Measurements from ENCODE around the gene NFKBIE.
"Not testable (repeated sequence)": the region's sequence is repeated elsewhere in the genome, so short reads cannot be mapped to it uniquely, and the experiment has no call there.

NFKBIE gene, protein sequence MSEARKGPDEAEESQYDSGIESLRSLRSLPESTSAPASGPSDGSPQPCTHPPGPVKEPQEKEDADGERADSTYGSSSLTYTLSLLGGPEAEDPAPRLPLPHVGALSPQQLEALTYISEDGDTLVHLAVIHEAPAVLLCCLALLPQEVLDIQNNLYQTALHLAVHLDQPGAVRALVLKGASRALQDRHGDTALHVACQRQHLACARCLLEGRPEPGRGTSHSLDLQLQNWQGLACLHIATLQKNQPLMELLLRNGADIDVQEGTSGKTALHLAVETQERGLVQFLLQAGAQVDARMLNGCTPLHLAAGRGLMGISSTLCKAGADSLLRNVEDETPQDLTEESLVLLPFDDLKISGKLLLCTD

GRCh38 chr6:44265007-44265721, at the start of gene NFKBIE:
Gene NFKBIE, minus strand, starts transcription at chr6:44265551. Its CDS starts 205 bp downstream, at chr6:44265346.
- peak; percentile 97 for DNase-seq

GRCh38 chr6:44314657-44315056, 49.3 kb upstream of the NFKBIE start:
- DNase-seq: not testable (repeated sequence)

DNA sequence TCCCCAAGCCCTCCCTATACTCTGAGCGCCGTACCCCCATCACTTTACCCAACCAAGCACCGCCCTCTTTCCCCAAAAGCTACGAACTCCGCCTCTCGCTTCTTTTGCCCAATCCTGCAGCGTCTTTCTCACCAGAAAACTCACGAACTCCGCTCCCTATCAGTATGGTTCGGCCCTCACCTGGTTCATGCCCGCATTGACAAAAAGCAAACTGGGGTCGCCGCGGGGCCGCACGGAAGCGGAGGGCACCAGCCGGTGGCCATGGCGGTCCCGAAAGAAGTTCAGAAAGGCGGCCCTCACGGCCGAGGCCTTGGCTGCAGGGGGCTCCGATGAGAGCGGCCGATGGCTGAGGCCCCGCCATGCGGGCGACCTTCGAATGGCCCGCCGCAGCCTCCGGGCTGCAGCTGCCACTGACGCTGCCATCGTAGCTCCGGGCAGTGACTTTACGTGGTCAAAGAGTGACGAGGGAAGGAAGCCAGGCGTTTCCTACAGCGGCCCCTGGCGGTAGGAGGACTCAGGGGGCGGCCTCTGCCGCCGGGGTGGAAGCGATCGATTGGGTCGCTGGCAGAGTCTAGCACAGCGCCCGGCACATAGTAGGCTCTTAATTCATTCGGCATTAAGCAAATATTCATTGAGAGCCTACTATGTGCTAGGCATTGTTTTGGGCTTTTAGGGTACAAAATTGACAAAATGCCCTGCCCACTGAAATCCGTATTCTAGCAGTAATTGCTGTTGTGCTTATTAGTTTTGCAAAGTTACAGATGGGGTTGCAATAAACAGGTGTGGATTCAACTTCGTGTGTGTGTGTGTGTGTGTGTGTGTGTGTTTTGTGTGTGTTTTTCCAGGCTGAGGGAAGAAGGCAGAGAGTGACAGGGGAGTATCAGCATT, 47.8 kb upstream of the NFKBIE start, which contains the start of gene AARS2:
TSS of gene AARS2 (minus strand) at position 447 of the 888 bp plus-strand sequence. CDS start at position 423, 24 bp downstream.
- peak; percentile 93 for DNase-seq

- DNase-seq: no peak
Measured at GRCh38 chr6:44311767-44312166, 46.4 kb upstream of the NFKBIE start.

DNA sequence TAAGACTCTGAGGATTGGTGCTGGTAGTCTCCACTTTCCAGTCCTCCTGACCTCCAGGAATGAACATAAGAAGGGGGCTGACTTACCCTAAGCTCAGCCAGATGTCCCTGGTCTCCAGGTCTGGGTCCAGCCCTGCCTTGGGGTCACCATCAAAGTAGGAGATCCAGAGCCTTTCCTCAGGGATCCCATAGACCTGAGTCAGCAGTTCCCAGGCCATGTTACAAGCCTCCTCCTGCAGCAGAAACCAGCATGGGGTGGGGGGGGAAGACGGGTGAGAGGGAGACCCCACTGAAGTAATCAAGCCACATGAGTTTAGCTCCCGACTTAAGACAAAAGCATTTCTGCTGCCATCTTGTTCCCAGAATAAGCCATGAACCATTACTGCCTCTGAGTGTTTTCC, 46.0 kb upstream of the NFKBIE start:
- no peak for DNase-seq

DNA sequence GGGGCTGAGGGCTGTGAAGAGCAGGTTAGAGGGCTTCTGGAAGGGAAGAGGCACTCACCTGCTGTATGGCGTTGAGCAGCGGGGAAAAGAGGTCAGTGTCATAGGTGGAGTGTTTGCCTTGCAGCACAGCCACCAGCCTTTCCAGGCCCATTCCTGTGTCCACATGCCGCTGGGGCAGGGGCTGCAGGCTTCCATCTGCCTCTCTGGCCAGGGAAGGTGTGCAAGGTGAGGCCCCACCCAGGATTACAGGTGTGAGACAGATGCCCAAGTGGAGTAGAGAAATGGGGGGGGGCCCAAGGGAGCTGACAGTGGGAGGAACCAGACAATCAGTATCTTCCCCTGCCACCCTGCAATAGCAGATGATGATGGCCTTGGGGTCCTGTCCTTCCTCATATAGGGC, 44.9 kb upstream of the NFKBIE start:
- no peak for DNase-seq

DNA sequence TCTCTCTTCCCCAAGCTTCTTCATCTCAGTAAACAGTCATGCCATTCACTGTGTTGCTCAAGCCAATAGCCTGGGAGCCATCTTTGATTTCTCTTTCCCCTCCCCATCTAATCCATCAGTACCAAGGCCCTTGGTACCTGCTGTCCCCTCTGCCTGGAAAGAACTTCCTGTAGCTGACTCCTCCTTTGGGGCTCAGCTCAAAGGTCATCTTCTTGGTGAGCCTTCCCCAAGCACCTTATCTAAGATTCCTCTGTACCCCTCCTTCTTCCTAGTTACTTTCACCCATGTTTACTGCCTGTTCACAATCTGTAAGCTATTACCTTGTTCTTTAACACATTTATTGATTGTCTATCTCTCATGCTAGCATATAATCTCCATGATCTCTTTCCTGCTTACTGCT, 44.3 kb upstream of the NFKBIE start:
- DNase-seq: no peak

- DNase-seq: no peak
Measured at GRCh38 chr6:44309092-44309491, 43.7 kb upstream of the NFKBIE start.

DNA sequence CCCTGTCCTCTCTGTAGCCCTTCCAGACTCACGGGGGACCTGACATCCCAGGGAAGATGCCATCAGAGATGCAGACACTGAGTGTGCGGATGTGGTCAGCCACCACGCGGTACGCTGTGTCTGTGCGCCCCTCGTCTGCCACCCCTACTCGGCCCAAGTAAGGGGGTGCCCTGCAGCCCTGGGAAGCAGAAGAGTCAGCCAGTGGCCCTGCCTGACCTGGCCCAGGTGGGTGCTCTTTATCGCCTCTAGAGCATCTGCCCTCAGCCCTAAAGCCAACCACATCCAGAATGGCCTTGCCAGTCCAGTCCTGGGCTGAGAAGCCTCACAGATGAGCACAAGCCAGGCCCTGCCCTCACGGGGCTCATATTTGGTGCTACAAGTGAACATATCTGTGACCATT, 41.9 kb upstream of the NFKBIE start:
- DNase-seq: no peak

DNA sequence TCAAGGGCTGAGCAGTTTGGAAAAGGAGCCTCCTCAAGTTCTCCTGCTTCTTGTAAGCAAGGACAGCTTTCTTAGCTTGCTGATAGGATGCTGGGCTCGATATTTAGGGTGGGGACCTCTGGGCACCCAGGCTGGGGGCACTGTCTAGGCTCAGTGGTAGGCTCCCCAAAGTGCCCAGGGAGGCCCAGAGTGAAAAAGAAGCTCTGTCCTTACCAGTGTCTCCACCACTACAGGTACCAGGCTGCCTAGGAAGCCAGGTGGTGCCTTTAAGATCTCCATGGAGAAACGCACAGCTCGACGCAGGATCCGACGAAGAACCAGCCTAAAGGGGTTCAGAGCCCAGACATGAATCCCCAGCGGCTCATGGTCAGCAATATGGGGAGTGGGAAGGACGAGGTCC, 41.4 kb upstream of the NFKBIE start:
- DNase-seq: no peak

DNA sequence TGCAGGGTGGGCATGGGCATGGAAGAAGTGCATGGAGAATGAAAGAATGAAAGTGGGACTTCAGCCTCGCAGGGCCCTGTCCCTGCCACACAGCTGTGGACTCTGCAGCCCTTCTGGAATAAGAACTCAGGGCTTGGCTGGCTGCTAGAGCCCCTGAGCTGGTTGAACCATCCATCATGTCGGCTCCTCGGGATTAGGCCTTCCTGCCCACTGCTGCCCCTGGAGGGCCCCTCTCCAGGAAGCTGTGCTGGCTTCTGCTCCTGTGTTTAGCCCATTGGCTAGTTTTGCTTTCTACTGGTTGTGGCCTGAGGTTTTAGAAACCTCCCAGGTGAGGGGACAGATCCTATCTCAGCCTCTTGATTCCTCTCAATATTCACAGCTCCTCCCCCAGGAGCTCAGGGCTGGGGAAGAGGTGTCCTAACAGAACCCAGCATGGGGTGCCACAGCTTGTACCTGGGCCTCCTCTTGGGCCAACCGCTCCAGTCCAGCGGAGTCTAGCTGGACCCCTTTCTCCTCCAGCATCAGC, 39.9 kb upstream of the NFKBIE start:
- no peak for DNase-seq

GRCh38 chr6:44304282-44305199, 39.2 kb upstream of the NFKBIE start:
- peak; percentile 37 for DNase-seq

DNA sequence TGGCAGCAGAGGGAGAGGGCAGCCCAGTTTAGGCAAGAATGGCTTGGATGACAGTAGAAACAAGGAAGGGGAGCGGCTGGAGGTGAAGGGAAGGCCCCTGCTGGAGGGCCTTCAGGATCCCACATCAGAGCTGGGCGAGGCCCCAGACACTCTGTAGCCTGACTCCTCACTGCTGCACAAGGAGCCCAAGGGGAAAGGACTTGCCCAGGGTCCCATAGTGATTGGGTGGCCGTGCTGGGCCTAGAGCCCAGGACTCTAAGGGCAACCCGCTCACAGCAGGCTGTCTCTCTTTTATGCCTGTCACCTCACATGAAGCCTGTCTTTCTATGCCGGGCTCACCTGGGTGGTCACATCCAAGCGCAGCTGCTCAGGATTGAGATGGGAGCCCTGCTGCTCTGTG, 38.5 kb upstream of the NFKBIE start:
- DNase-seq: no peak

DNA sequence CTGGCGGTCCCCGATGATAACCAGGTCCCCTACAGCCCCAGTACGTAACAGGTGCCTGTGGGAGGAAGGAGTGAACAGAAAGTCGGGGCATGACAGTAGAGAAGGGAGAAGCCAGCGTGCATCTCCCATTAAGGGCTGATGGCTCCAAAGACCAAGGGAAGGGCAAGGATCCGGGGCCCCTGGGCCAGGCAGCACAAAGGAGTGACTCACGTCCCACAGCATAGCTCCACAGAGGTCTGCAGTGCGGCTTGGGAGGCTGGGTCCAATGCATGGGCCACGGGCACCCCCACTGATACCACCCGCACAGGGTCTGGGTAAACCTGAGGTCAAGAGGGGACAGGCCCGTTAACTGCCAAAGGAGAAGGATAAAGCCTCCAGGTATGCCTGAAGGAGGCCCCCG, 37.5 kb upstream of the NFKBIE start:
- DNase-seq: no peak

DNA sequence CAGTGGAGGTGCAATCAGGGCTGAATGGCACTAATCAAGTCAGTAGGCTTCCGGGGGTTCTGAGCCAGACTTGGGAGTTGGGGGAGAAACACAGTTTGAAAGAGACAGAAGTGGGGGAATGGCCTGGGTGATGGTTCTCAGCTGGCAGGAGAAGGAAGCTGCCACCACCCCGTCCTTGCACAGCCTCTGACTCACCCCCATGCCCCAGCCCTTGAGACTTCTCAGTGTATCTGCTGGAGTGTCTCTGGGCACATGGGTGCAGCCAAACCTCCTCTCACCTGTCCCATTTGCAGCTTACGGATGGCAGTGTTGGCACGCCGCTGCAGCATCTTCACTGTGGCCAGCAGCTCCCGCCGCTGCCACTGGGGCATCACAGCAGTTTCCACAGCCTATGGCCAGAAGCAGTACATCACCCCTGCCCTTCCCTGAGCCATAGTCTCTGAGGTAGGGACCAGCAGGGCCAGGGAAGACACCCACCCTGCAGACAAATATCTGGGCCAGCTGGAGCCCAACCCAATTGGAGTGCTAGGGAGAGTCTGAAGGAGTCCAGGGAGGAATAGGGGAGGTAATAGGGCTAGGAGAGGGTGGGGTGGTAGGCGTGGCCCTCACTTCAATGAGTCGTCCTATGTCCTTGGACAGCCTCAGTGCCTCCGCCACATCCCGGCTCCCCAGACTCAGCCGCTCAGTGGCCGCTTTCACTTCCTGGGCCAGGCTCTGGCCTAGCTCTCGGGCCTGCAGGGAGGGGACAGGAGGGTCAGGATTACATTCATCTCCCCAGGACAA, 36.6 kb upstream of the NFKBIE start:
- no peak for DNase-seq

DNA sequence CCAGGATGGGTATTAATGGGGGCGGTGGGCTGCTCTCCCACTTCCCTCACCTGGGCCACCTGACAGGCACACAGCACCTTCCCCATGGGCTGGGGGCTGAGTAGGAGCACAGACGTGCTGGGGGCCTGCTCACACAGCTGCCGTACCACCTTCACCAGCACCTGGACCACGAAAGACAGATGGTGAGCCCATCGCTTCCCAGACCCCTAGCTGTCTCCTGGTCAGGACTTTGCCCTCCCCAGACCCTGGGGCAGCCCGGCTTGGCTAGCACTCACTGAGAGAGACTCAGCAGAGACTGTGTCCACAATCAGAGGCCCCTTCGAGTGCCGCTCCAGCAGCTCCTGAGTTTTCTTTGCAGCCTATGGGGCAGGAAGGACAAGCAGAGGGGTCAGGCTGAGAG, 35.8 kb upstream of the NFKBIE start:
- DNase-seq: no peak

- no peak for DNase-seq
Measured at GRCh38 chr6:44300292-44300823, 35.0 kb upstream of the NFKBIE start.

DNA sequence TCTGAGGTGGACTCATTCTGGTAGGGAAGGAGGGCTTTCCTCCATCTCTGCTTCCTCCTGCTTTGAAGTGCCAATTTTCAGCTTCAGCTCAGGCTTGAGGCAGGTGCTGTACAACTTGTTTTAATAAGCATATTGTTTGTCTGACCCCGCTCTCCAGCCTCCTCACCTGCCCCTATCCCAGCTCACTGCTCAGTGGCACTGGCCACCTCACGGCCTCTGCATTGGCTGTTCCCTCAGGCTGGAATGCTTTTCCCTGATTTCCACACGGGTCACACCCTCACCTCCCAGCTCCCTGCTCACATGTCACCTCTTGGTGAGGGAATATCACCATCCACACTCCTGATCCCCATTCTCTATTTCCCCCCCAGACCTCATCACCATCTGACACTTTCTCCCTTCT, 33.5 kb upstream of the NFKBIE start:
- no peak for DNase-seq

DNA sequence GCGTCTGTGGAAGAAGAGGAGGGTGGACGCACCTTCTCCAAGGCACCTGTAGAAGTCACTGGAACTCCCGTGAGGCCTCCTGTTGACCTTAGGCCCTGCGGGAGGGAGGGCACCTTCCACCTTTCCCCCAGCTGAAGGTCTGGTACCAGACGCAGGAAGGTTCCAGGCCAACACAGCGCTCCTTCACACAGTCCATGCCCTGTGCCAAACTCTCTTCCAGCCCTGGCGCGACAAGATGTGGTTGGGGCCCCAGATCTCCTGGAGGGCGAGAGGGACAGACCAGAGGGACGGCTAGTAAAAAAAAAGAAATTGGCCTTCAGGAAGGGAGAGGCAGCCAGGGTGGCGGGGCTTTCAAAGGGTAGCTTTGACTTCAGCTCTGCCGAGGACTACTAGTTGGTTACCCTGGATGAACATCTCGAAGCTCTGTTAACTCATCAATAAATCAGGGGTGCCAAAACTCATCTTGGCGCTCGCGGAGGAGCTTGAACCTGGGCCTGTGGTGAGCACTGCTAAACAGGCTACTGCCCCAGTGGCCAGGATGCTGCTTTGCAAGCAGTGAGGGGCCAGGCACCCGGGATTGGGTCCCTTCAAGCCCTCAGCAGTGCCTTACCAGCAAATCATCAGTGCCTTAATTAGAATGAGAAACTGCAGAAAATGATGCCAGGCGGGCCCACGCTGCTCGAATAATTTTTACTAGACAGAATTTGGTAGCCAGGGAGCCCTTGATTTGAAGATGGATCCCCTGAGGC, 32.9 kb upstream of the NFKBIE start:
- no peak for DNase-seq

Data from NCI-H146 (cell line).